Suprapubic skin (tissue), 4 donors: Measurements from ENCODE around the gene KPTN. TPM values are rescaled to one million over a fixed set of nuclear protein-coding genes. Genes with fewer than 3 reads are reported as not detected.

ENCODE experiments used
- DNase-seq, 2 donors: peaks; one replicate each; pipeline ENCODE4 v3.0.0-alpha.2; 2019; ENCODE audit warnings: low spot score in 2 of 2
- H3K27ac ChIP-seq: fragments of 200-600 bp; sonication (generic); one replicate; pipeline ENCODE4 v1.5.1; 2019
- H3K27me3 ChIP-seq: fragments of 200-600 bp; sonication (generic); one replicate; pipeline ENCODE4 v1.5.1; 2019
- H3K36me3 ChIP-seq: fragments of 200-600 bp; sonication (generic); one replicate; pipeline ENCODE4 v1.5.1; 2019
- H3K4me1 ChIP-seq: fragments of 200-600 bp; sonication (generic); one replicate; pipeline ENCODE4 v1.5.1; 2019
- H3K4me3 ChIP-seq: fragments of 200-600 bp; sonication (generic); one replicate; pipeline ENCODE4 v1.5.1; 2019; ENCODE audit warnings: mild to moderate bottlenecking
- H3K9me3 ChIP-seq: fragments of 200-600 bp; sonication (generic); one replicate; pipeline ENCODE4 v1.5.1; 2019
- EP300 ChIP-seq: sonication (generic); formaldehyde crosslinking; IDR thresholded peaks from one replicate; pipeline ENCODE4 v1.6.1; 2017; ENCODE audit warnings: antibody characterized with exemption
- POLR2A ChIP-seq, 2 donors: fragments of 450-650 bp; IDR thresholded peaks; one replicate each; pipeline ENCODE4 v1.6.1; 2017; ENCODE audit warnings: antibody characterized with exemption in 2 of 2, mild to moderate bottlenecking in 2 of 2, moderate library complexity in 2 of 2
- POLR2AphosphoS5 ChIP-seq, 3 donors: sonication (generic); formaldehyde crosslinking; IDR thresholded peaks; one replicate each; pipeline ENCODE4 v1.6.1; 2017; ENCODE audit warnings: antibody characterized with exemption in 3 of 3
- WGBS: methylation state at CpG from one replicate; pipeline ENCODE4 v1.1.5; 2018; 5-methylcytosine and 5-hydroxymethylcytosine counted together
- total RNA-seq, 4 donors: library from RNA; depleted of rRNA; stranded (reverse); fragments of >200 nt; gene quantifications; one replicate each; pipeline ENCODE4 v1.1.0, GENCODE V29; 2016
- TF ChIP-seq, protein P1 (sequence below), 2 donors: fragments of 200-600 bp in 1 of 2; fragments of 450-650 bp in 1 of 2; sonication (generic) in 1 of 2; IDR thresholded peaks; one replicate each; pipeline ENCODE4 v1.5.1; 2016 to 2019; ENCODE audit warnings: antibody characterized with exemption in 2 of 2, mild to moderate bottlenecking in 1 of 2, moderate library complexity in 1 of 2

KPTN gene
- total RNA-seq, 4 donors from 2014 or later = 4.3 to 16.3 (median 5.9) TPM

DNA sequence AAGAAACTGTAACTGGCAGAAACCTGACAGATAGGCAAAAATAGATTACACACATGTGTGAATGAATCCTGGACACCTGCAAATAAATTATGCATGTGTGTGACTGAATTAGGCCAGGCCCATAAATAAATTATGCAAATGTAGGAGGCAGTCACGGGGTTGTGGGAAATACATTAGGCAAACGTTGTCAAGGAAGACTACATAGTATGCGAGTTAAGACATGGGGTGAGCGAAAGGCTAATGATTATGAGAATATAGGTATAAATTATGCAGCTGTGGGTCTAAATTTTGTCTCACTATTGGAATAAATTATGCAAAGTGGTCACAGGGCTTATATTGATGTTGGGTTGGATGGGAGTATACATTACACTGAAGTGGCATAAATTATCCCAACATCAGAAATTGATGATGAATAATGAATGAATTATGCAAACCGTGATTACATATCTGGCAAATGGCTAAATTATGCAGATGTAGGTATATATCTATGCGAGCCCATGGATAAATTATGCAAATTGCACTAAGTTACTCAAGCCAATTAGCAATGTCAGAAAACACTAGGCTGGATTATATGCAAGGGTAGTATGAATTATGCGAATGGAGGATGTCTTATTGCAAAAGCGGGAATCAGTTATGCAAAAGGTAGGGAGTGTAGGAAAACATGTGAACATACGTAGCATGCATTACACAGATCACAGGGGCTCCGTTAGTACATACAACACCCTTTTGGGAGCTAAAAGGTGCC lies 19.2 kb downstream of the KPTN start:
- Histone ChIP-seq H3K27ac (no peak overlapping the region), H3K4me1 (no peaks in the 10 kb centered on the region), H3K36me3 (no peaks in the 10 kb centered on the region), H3K27me3 (peaks cover 53% of the 10 kb centered on the region), H3K4me3 (no peak overlapping the region), H3K9me3 (no peaks in the 10 kb centered on the region)
- DNase-seq = no peak
- 55% methylated on average over 10 of the region's 10 CpGs for whole genome bisulfite sequencing
- no peak for TF ChIP-seq EP300
- no peak for TF ChIP-seq POLR2A (IDR thresholded peaks at IDR 0.05)
- TF ChIP-seq, protein P1, sequence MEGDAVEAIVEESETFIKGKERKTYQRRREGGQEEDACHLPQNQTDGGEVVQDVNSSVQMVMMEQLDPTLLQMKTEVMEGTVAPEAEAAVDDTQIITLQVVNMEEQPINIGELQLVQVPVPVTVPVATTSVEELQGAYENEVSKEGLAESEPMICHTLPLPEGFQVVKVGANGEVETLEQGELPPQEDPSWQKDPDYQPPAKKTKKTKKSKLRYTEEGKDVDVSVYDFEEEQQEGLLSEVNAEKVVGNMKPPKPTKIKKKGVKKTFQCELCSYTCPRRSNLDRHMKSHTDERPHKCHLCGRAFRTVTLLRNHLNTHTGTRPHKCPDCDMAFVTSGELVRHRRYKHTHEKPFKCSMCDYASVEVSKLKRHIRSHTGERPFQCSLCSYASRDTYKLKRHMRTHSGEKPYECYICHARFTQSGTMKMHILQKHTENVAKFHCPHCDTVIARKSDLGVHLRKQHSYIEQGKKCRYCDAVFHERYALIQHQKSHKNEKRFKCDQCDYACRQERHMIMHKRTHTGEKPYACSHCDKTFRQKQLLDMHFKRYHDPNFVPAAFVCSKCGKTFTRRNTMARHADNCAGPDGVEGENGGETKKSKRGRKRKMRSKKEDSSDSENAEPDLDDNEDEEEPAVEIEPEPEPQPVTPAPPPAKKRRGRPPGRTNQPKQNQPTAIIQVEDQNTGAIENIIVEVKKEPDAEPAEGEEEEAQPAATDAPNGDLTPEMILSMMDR (IDR thresholded peaks at IDR 0.05) = no peak
- TF ChIP-seq POLR2AphosphoS5 (IDR thresholded peaks at IDR 0.05) = no peak

DNA sequence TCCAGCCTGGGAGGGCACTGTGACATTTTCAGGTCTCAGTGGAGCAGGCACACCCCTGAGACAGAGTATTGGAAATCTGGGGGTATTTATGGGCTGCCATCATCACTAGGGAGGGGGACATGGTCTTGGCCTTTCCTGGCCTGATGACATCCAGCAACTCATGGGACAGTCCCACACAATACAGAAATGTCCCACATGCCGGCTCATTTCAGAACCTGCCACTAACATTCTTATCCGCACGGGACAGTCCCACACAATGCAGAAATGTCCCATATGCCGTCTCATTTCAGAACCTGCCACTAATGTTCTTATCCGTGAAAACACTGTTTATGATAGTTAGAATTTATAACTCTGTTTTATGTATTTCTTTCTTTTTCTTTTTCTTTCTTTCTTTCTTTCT lies 22.1 kb downstream of the KPTN start:
- peaks cover 57% of the 10 kb centered on the region for H3K27me3 ChIP-seq
- 93% methylated on average over 5 of the region's 5 CpGs for WGBS

DNA sequence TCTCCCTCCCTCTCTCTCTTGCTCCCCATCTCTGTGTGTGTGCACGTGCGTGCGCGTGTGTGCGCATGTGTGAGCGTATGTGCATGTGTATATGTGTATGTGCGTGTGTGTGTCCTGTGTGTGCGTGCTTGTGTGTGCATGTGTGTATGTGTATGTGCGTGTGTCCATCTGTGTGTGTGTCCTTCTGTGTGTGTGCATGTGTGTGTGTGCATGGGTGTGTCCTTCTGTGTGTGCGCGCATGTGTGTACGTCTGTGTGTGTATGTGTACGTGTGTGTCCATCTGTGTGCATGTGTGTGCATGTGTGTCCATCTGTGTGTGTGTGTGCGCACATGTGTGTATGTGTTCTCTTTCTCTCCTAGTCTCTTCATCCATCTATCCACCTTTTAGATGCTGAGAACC lies 24.5 kb downstream of the KPTN start:
- Histone ChIP-seq H3K27me3 (peaks cover 55% of the 10 kb centered on the region), H3K27ac (no peak overlapping the region), H3K4me1 (peaks cover 12% of the 10 kb centered on the region), H3K36me3 (no peaks in the 10 kb centered on the region), H3K4me3 (no peak overlapping the region), H3K9me3 (no peaks in the 10 kb centered on the region)
- TF ChIP-seq POLR2AphosphoS5 (IDR thresholded peaks at IDR 0.05) (no peak), POLR2A (IDR thresholded peaks at IDR 0.05) (no peak), EP300 (no peak)
- TF ChIP-seq, protein P1 (IDR thresholded peaks at IDR 0.05) = no peak
- WGBS = 90% methylated on average over 14 of the region's 14 CpGs
- no peak for DNase-seq

More for the DNA sequence above, 22.1 kb downstream of the KPTN start:
- Histone ChIP-seq H3K4me1 (peaks cover 11% of the 10 kb centered on the region), H3K9me3 (no peaks in the 10 kb centered on the region), H3K27ac (no peak overlapping the region), H3K36me3 (no peaks in the 10 kb centered on the region), H3K4me3 (no peak overlapping the region)
- DNase-seq = no peak
- TF ChIP-seq EP300 = no peak
- TF ChIP-seq, protein P1 (IDR thresholded peaks at IDR 0.05) = no peak
- no peak for TF ChIP-seq POLR2AphosphoS5 (IDR thresholded peaks at IDR 0.05)
- TF ChIP-seq POLR2A (IDR thresholded peaks at IDR 0.05) = no peak

DNA sequence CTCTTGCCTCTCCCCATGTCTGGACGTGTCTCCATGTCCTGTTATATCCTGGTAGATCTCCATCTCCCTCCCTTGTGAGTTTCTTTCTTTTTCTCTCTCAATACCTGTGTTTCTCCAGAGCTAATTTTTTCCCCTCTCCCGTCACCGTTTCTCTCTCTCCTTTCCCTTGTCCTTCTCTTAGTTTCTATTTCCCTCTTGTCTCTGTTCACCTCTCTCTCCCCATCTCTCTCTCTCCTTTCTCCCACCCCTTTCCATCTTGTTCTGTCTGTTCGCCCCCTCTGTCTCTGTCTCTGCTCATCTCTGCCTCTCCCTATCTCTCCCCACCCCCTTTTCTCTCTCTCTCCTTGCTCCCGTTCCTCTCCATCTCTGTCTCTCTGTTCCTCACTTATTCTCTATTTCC lies 25.3 kb downstream of the KPTN start:
- 30% methylated on average over 5 of the region's 5 CpGs for WGBS
- H3K4me1 ChIP-seq = peaks cover 12% of the 10 kb centered on the region
- H3K36me3 ChIP-seq = no peaks in the 10 kb centered on the region
- no peak for DNase-seq
- H3K27me3 ChIP-seq = peaks cover 55% of the 10 kb centered on the region
- H3K4me3 ChIP-seq = no peak overlapping the region
- H3K9me3 ChIP-seq = no peaks in the 10 kb centered on the region
- no peak for TF ChIP-seq EP300
- no peak overlapping the region for H3K27ac ChIP-seq

DNA sequence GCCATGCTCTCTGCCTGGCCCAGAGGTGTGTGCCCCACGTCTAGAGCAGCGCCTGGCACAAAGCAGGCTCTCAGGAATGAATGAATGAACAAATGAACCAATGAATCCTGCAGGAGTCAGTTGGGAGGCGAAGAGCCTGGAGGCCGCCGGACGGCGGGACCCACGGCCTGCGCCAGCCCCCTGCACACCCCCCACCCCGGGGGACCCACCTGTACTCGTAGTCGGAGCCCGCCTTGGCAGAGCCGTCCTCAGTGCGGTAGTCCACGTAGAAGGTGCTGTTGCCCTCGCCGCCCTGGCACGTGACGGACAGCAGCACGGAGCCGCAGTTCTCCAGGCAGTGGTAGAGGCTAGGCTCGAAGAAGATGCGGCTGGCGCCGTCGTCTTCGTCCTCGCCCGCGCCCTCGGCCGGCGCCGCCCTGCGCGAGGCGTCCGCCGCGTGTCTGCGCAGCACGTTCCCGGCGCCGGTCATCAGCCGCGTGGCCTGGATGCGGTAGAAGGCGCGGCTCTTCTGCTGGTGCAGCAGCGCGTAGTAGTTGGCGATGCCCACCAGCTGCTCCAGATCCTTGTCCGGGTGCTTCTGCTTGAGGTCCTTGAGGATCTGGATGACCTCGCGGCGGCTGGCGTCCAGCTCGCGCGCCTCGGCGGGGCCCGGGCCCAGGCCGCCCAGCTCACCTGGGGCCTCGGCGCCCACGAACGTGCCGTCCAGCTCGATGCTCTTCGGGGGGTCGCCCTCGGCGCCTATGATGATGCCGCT lies 27.1 kb downstream of the KPTN start:
- no peak overlapping the region for H3K27ac ChIP-seq
- 34% methylated on average over 27 of the region's 77 CpGs for WGBS
- no peak for DNase-seq
- TF ChIP-seq POLR2A (IDR thresholded peaks at IDR 0.05) = no peak
- TF ChIP-seq EP300 = no peak
- TF ChIP-seq POLR2AphosphoS5 (IDR thresholded peaks at IDR 0.05) = no peak
- TF ChIP-seq, protein P1 (IDR thresholded peaks at IDR 0.05) = no peak
- H3K9me3 ChIP-seq = no peaks in the 10 kb centered on the region
- H3K4me1 ChIP-seq = peaks cover 12% of the 10 kb centered on the region
- H3K36me3 ChIP-seq = no peaks in the 10 kb centered on the region
- H3K4me3 ChIP-seq = peak overlapping the region; percentile 16
- peaks cover 55% of the 10 kb centered on the region for H3K27me3 ChIP-seq
